Left ventricle myocardium inferior (tissue), 1 donor: ENCODE results near the gene WNT8A. TPM values are rescaled to one million over a fixed set of nuclear protein-coding genes. Genes with fewer than 3 reads are reported as not detected.
A peak's percentile ranks its signal among the peaks of the same experiment; 100 is the strongest.

Experiments used
- DNase-seq: peaks from one replicate; pipeline ENCODE4 v3.0.0-alpha.2; 2020
- H3K27ac ChIP-seq: fragments of 200-600 bp; replicated peaks from 2 replicates; pipeline ENCODE4 v1.8.0; 2021
- H3K27me3 ChIP-seq: fragments of 200-600 bp; 2 replicates; pipeline ENCODE4 v1.8.0; 2021; ENCODE audit warnings: low read depth
- H3K36me3 ChIP-seq: fragments of 200-600 bp; 2 replicates; pipeline ENCODE4 v1.8.0; 2021
- H3K4me1 ChIP-seq: fragments of 200-600 bp; 2 replicates; pipeline ENCODE4 v1.8.0; 2021
- H3K4me3 ChIP-seq: fragments of 200-600 bp; 2 replicates; pipeline ENCODE4 v1.8.0; 2021; ENCODE audit warnings: mild to moderate bottlenecking, moderate library complexity
- H3K9me3 ChIP-seq: fragments of 200-600 bp; replicated peaks from 2 replicates; pipeline ENCODE4 v1.8.0; 2021
- CTCF ChIP-seq: fragments of 200-600 bp; IDR thresholded peaks from 2 replicates; pipeline ENCODE4 v1.8.0; 2021; ENCODE audit warnings: antibody characterized with exemption, mild to moderate bottlenecking, borderline replicate concordance
- intact Hi-C: fragments of 100-400 bp; cut with micrococcal nuclease; formaldehyde crosslinking; loops from one replicate; pipeline ENCODE4 v1.11.0; 2022
- total RNA-seq: library from RNA; stranded (reverse); fragmentation: NEBNext Ultra II Directional; extraction: Animal tissue kit (Norgen Biotek cat#: 25700); gene quantifications from one replicate; pipeline ENCODE4 v1.2.1, GENCODE V29; 2021
- donor health status: DM: no; HTN: yes; CAD: no; lungs with severe emphysema.

Gene WNT8A
- total RNA-seq, 1 donor from 2014 or later, result not detected

- no peaks in the 10 kb centered on the region for H3K36me3 ChIP-seq
- peaks cover 13% of the 10 kb centered on the region for H3K4me1 ChIP-seq
- DNase-seq, result peak; percentile 67
- H3K9me3 ChIP-seq, result no peaks in the 10 kb centered on the region
- peak within 1 kb of the TSS; percentile 78 for H3K4me3 ChIP-seq
- peak within 1 kb of the TSS; percentile 42 for H3K27ac ChIP-seq
- intact Hi-C loops, result loop anchor here (10.0 kb wide), 1 partner anchor 54 kb away; the partner anchor contains the start of gene WNT8A
- no peak for TF ChIP-seq CTCF
- no peaks in the 10 kb centered on the region for H3K27me3 ChIP-seq
Observed at GRCh38 chr5:138138949-138139780, 55.3 kb downstream of the WNT8A start, which contains the start of gene NME5. NME5 (minus strand) TSS chr5:138139428; CDS start chr5:138138780, 648 bp downstream.

GRCh38 chr5:138139781-138140090 is 55.9 kb downstream of the WNT8A start:
- no peak overlapping the region for H3K27ac ChIP-seq
- H3K4me3 ChIP-seq, result peak overlapping the region; percentile 78

DNA sequence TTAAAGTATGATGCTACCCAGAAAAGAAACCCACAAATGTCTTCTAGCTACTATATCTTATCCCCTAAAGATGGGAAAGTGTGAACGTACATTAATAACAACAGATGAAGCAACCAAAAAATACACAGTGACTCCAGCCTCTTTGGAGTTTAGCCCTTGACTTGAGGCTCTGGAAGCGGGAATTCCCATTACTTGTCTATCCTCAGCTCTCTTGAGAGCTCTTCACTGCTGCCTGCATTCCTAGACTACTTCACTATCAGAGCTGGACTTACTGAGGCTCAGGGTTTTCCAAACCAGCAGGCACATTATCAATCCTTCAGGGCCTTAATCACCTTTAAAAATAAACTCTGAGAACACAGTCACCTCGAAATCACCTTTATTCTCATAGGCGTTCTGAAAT is 56.4 kb downstream of the WNT8A start:
- DNase-seq, result no peak
- Histone ChIP-seq H3K27me3 (no peaks in the 10 kb centered on the region), H3K27ac (no peak overlapping the region), H3K4me3 (no peak overlapping the region), H3K36me3 (no peaks in the 10 kb centered on the region), H3K4me1 (peaks cover 13% of the 10 kb centered on the region), H3K9me3 (no peaks in the 10 kb centered on the region)
- no peak for TF ChIP-seq CTCF
- intact Hi-C loops, result no loop called here

More at GRCh38 chr5:138139781-138140090, 55.9 kb downstream of the WNT8A start:
- no peak for TF ChIP-seq CTCF
- H3K27me3 ChIP-seq, result no peaks in the 10 kb centered on the region
- DNase-seq, result no peak
- intact Hi-C loops, result loop anchor here (10.0 kb wide), 1 partner anchor 55 kb away; the partner anchor contains the start of gene WNT8A
- no peaks in the 10 kb centered on the region for H3K36me3 ChIP-seq
- peaks cover 13% of the 10 kb centered on the region for H3K4me1 ChIP-seq
- no peaks in the 10 kb centered on the region for H3K9me3 ChIP-seq

Other genes with a start within 250 kb of the WNT8A start
- gene MYOT, start 216.2 kb upstream of the WNT8A start, total RNA-seq, result 29.6 TPM
- 0.16 TPM for gene PKD2L2, start 194.6 kb upstream of the WNT8A start, total RNA-seq
- 22.1 TPM for gene FAM13B, start 51.0 kb upstream of the WNT8A start, total RNA-seq
- 4.7 TPM for gene NME5, start 55.4 kb downstream of the WNT8A start, total RNA-seq
- 27.4 TPM for gene BRD8, start 94.6 kb downstream of the WNT8A start, total RNA-seq
- 0.77 TPM for gene KIF20A, start 95.1 kb downstream of the WNT8A start, total RNA-seq
- 20.2 TPM for gene CDC23, start 129.3 kb downstream of the WNT8A start, total RNA-seq
- gene GFRA3, start 190.6 kb downstream of the WNT8A start, total RNA-seq, result 0.82 TPM
- gene CDC25C, start 247.8 kb downstream of the WNT8A start, total RNA-seq, result not detected